Measurements from ENCODE around the gene PLEKHO1.

Gene PLEKHO1

DNA sequence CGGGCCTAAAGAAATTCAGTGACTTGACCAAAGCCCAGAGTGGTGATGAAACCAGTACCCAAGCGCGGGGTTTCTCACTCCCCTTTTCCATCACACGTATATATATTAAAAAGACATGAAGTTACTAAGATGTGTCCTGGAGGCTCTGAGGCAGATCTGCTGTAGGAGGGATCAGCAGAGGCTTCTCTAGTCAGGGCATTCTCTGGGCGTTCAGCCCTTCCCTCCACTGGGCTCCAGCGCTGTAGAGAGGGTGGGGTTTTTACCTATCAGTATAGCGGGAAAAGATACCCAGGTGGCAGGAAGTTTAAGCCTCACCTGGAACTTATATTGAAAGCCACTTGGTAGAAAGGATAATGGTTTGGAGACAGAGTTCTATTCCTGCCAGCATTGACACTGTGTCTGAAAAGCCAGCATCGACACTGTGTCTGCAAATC lies 862 bp upstream of the PLEKHO1 start:
- H3K4me3 ChIP-seq (ENCODE audit: low read depth, low read length) = peak overlapping the region; percentile 66

DNA sequence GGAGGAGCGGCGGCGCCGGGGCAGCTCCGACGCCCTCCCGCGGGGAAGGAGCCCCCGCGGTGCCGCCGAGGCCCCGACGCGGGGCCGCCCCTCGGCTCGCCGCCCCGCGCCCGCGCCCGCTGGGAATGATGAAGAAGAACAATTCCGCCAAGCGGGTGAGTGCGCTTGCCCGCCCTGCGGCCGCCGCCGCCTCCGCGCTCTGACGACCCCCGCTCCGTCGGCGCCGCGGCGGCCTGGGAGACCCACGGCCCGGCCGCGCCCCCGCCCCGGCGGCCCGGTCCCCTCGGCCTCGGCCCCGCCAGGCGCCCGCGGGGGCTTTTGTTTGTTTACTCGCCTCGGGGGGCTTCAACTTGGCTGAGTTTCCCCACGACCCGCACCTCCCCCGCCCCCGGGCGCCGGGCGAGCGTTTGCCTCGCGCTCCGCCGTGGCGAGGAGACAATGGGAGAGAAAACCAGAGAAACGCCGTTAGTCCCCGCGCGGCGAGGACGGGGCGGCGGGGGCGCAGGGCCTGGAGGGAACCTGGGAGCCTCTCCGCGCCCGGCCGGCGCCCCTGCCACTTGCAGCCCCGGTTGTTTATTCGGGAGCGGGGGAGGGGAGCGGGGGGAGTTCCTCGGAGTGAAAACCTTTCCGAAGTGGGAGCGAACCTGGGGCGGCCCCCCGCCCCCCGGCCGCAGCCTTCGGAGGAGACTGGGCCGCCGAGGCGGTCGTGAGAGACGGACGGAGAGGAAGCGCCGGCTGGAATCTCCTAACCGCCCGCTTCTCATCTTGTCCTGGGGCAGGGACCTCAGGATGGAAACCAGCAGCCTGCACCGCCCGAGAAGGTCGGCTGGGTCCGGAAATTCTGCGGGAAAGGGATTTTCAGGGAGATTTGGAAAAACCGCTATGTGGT lies 661 bp downstream of the PLEKHO1 start:
- H3K4me3 ChIP-seq (ENCODE audit: low read depth, low read length) = peak overlapping the region; percentile 66

DNA sequence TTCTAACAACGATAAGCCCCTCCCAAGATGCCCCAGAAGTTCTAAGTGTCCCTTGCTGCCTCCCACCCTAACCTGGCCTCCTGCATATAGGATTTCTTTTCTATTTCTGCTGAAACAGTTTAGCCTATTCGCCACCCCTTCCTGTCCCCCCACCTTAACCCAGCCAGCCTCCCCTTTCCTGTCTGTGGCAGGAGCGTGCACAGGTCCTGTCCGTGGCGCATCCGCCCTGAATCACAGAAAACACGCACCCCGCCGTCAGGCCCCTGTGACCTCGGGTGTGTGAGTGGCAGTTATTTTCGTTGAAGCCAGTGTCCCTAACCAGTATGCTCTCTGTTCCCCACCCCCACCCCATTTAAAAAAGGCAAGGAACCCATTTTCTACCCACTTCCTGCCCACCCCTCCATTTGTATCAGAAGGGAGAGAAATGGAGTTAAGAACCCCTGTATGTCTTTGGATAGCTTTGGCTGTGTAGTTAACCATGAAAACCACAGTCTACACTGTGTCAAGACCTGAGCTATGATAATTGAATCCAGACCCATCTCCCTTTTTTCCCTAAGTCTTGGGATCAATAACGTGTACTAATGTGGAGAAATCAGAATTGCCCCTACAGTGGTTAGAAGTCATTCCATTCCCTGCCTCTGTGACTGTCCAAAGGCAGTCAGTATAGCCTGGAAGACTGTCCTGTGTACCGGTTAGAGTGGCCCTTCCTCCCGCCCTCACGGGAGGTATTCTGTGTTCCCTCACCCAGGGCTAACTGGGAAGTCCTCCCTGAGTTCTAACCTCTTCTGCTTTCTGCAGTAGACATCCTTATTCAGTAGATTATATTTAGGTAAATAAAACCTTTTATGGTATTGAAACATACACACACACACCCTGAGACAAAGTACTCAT lies 1.8 kb downstream of the PLEKHO1 start:
- H3K4me3 ChIP-seq (ENCODE audit: low read depth, low read length) = peak overlapping the region; percentile 66

DNA sequence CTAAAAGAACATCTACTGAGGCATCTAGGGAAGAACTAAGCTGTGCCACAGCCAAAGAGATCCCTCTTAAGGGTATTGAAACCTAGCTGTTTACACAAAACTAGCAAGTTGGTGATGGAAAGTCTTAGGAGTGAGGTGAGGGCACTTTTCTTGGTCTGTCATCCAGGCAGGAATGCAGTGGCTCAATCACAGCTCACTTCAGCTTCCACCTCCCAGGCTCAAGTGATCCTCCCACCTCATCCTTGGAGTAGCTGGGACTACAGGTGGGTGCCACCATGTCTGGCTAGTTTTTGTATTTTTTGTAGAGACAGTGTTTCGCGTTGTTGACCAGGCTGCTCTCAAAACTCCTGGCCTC lies 2.4 kb downstream of the PLEKHO1 start:
- H3K4me3 ChIP-seq (ENCODE audit: low read depth, low read length) = no peak overlapping the region

DNA sequence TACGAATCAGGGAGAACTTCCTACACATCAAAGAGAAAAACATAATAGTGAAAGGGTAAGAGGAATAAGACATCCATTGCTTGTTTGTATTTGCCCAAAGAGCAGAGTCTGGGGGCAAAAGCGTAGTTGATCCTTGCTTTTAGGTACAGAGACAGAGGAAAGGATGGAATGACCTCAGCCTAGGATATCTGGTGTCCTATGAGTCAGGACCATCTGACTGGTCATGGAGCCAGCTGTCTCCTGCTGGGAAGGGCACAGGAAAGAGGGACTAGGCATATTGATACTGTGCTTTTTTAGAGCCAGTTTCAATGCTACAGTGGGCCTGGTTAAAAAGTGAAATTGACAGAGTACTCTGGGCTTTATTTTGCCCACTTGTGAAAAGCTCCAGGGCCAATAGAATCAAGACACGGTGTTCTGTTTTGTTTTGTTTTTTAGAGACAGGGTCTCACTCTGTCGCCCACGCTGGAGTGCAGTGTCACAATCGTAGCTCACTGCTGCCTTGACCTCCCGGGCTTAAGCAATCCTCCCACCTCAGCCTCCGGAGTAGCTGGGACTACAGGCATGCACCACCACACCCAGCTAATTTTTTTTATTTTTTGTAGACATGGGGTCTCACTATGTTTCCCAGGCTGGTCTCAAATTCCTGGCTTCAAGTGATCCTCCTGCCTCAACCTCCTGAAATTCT lies 3.2 kb downstream of the PLEKHO1 start:
- no peak overlapping the region for H3K4me3 ChIP-seq (ENCODE audit: low read depth, low read length)

DNA sequence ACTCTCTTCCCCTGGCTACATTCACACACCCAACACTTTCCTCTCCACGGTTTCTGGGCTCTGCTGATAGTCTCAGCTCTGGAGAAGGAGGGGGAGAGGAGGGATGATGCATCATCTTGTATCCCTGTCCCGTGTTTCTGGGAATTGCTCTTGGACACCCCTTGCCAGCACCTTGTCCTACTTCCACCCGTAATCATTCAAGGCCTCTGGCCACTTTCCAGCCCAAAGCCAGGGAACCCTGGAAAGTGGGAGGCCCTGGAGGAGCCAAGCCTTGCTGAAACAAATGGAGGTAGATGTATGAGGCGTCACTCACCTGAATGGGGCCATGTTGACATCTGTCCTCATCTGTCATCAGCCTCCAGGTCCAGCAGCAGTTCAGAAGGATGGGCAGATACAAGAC lies 4.4 kb downstream of the PLEKHO1 start:
- no peak overlapping the region for H3K4me3 ChIP-seq (ENCODE audit: low read depth, low read length)

DNA sequence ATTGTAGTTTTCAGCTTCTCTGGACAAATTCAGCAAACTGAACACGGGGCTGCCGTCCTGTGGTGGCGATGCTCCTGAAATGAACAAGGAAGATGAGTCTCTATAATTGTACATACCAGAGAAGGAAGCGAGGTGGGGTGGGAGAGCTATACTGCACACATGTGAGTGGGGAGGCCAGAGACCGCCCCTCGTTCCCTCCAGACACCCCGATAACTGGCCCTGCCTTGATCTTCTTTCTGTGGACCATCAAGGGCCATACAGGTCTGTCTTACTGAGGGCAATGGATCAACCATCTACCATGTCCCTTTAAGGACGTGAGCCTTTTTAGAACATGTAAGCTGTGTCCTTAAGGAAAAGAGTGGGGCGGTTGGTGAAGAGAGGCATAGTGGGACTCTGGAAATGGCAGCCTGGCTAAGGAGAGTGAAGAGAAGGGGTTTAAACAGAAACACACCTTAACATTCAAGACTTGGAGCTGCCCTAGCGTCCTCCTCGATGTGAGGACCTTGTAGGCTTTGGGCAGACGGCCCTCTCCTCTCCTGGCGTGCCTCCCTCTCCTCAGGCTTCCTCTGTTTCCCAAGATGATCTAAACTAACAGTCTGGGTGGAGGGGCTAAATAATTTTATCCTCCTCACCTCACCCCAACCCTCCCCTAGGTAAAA lies 5.8 kb downstream of the PLEKHO1 start:
- H3K4me3 ChIP-seq (ENCODE audit: low read depth, low read length) = no peak overlapping the region

DNA sequence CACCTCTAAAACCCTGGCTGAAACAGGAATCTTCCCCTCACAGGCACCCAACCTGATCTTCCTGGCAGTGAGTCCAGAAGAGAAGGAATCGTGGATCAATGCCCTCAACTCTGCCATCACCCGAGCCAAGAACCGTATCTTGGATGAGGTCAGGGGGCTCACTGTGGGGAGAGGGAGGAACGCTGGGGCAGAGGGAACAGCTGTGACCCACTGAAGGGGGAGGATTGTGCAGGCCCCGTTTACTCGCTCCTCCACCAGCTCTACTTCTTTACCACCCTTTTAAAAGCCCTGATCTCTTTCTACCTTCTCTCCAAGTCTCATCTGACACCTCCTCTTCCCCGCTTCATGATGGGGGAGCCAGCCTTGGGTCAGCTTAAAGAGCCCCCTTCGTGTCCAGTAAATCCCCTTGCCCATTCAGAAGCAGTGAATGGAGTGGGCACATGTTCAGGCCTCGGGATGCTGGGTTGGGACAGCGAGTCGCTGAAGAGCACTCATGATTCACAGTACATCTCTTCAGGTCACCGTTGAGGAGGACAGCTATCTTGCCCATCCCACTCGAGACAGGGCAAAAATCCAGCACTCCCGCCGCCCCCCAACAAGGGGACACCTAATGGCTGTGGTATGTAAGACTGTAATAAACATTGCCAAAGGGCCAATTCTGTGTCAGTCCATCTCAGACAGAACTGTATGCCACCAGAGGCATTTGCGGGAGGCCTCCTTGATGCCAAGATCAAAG lies 7.3 kb downstream of the PLEKHO1 start:
- no peak overlapping the region for H3K4me3 ChIP-seq (ENCODE audit: low read depth, low read length)

DNA sequence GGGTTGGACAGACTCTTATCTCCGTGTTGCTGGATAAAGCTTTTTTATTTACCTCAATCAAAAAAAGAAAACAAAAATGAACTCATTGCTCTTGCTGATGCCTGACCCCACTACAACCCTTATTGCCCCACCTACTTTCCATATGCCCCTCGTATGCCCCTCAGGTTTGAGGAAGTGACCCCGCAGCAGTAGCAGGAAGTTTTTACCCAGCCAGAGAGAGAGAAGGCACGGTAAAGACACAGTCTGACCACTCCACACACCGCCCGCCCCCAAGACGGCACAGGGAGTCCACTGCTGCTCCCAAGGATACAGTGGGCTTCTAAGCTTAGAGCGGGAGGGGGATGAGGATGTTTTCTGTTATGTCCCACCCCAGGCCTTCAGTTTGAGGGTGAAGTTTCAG lies 9.8 kb downstream of the PLEKHO1 start:
- no peak overlapping the region for H3K4me3 ChIP-seq (ENCODE audit: low read depth, low read length)

DNA sequence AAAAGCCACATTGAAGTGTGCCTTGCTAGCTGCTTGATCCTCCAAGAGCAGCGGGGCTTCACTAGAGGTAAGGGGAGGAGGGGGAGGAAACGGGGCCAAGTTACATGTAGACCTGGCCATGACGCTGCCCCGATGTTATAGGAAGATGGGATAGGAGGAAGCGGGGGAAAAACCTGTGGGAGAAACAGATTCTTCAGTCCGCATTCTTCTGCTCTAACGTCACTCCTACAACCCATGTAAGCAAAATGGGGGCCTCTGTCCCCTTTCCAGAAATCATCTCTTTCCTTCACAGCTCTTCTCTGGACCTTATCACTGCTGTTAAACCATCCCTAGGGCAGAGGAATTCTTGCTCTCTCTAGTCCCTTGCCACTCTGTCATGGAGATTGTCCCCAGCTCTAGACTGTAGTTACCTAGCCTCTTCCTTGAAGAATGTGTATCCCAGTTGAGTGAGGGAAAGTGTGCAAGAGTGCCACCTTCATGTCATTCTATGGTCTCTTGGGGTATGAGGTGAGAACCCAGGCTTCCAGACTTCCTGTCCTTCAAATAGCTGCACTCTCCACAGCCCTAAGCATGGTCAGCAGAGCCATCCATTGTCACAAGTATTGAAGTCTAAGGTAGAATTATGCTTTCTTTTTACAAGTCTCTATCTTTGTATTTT lies 11.4 kb downstream of the PLEKHO1 start:
- H3K4me3 ChIP-seq (ENCODE audit: low read depth, low read length) = no peak overlapping the region

DNA sequence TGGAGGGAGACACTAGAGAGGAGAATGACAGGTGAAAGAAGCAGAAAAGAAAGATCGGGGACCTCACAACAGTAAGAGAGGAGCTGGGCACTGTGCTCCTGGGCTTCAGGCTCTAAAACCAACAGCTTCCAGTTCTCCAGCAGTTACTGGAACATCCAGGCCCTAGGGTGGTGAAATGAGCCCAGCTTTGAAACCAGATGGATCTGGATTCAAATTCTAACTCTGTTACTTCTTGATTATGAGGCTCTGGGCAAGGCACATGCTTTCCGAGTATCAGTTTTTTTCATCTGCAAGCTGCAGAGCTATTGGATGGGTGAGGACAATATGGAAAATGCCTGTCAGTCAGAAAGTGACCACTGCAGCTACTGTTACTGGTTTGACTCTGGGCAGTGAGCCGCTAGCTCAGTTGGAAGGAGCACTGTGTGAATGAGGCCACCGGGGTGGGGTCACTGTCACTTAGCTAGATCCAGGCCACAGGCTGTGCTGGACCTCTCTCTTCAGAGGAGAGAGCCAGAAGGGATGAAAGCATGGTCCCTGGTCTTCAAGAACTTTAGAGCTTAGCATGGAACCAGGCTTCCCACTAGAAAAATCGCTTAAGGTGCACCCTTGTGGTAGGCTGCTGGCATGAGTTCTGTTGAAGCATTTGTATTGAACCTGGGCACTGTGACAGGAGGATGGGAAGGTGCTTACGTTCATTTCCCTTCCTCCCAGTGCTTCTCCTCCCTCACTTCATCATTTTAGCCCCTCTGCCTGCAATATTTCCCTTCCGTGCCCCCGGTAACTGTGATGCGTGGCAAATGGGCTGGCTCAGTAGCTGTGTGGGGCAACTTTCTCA lies 12.2 kb downstream of the PLEKHO1 start:
- peak overlapping the region; percentile 8 for H3K4me3 ChIP-seq (ENCODE audit: low read depth, low read length)

DNA sequence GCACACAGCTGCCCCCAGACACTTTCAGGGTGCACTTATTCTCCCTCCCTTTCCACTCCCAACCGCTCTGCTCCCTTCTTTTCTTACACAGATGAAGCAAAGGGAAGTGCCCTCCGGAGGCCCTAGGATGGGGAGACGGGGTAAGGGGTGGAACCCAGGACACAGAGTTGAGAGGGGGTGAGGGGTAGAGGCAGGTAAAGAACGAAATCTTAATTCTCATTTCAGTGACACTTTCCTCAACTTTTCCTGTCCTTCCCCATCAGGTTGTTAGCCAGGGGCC lies 12.8 kb downstream of the PLEKHO1 start:
- peak overlapping the region; percentile 27 for H3K4me3 ChIP-seq (ENCODE audit: low read depth, low read length)

DNA sequence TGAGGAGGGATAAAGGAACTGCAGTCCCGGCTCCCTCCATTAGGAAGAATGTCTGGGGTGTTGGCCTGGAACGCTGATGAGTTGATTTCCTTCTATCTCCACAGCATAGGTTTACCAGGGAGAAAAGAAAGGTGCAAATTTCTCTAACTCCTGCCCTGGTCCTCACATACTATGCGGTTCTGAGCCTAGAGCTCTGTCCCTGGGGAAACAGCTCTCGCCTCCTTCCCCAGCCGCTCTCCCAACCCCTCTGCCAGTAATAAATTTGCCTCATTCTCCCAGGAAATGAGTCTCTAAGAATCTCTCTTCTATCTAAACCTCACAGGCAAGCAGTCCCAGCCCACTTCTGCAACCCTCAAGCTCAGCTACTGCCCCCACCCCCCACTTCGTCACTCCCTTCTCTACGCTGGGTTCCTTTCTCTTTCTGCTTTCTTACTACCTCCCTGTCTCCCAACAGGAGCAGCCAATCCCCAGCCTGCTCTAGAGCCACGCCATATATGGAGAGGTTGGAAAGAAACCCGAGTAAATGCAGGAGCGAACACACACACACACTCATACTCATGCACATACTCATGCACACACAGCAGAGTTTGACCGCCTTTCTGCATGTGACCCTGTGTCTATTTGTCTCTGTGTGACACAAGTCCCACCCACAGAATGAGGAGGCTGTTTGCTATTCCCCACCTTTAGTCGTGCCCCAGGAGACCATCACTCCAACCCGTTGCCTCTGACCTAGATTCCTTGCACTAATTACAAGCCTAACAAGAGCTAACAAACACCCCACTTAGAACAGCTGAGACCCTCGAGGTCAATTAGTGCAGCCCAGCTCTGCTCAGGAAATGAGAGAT lies 13.4 kb downstream of the PLEKHO1 start:
- H3K4me3 ChIP-seq (ENCODE audit: low read depth, low read length) = peak overlapping the region; percentile 27

DNA sequence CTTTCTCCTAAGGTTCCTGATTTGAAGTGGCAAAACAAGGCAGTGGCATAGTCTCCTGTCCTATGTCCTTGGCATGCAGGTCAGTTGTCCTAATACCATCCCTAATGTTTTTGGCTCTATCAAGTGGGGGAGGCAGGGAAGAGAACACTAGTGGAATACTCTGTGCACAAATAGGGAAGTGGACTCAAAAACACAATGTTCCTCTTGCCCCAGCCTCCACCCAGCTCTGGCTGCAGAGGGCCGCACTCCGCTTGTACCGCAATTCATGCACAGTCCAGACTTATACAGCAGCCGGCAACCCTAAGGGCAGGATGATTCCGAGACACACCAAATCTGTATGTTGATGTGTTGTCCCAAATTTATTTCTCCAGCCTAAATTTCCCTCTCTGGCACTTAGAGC lies 14.5 kb downstream of the PLEKHO1 start:
- H3K4me3 ChIP-seq (ENCODE audit: low read depth, low read length) = no peak overlapping the region

DNA sequence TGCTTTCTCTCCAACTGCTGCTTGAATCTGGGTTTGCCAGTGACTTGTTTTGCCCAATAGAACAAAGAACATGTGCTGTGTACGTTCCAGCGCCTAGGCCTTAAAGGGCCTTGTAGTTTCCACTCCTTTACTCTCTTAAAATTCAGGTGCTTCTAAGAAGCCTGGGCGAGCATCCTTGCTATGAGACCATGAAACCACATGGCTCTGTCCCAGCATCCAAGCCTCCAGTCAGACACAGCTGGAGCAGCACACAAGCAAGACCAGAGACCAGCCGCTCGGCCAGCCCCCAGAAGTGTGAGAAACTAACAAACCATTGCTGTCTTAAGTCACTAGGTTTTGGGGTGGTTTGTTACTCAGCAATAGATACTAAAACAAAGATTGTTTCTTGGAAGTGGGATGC lies 15.1 kb downstream of the PLEKHO1 start:
- no peak overlapping the region for H3K4me3 ChIP-seq (ENCODE audit: low read depth, low read length)

DNA sequence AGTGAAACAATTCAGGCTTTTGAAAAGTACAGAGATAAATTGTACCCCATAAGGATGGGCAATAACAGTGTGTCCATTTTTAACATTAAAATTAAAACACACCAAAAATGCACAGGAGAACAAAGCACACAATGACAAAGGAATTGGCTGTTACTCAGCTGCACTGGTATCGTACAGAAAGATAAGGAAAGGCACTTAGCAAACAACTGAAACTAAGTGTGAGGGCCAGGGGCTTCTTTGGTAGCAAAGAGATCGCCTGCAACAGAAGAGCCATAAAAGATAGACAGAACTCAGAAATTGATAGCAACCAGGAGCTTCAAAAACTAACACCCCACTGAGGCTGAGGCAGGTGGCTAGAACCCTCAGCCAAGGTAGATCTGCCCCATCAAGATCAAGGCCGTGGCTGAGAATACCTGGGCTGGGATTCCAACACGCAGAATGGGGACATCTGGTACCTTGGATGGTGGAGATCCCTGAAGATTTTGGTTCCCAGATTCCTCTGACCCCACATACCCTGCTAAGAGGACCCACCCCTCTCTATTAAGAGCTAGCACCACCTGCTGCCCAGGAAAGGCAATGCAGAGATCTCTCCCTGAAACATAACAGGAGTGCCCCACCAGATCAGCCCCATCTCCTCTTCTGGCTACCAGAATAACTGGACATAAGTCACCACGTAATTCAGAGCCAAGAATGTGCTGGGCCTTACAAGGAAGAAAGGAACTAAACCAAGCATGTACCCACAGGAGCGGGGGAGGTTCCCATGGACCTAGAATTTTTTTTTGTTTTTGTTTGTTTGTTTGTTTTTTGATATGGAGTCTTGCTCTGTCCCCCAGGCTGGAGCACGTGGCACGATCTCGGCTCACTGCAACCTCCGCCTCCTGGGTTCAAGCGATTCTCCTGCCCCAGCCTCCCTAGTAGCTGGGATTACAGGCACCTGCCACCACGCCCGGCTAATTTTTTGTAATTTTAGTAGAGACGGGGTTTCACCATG lies 16.2 kb downstream of the PLEKHO1 start:
- no peak overlapping the region for H3K4me3 ChIP-seq (ENCODE audit: low read depth, low read length)

Measured in iPS-11a (cell line).